ENCODE results near the gene RAB40C.

RAB40C gene

GRCh38 chr16:582218-582613 lies 7.7 kb upstream of the RAB40C start:
- no peak overlapping the region for H3K4me3 ChIP-seq (replicated peaks in 1 of 2; ENCODE audit: low read depth in 2 of 2, low read length in 2 of 2)
- DNase-seq (ENCODE audit: low read depth in 2 of 2) = no peak
- TF ChIP-seq CTCF (IDR thresholded peaks at IDR 0.05; ENCODE audit: low read depth, low read length) = no peak

GRCh38 chr16:582614-583331 lies 7.1 kb upstream of the RAB40C start:
- no peak overlapping the region for H3K4me3 ChIP-seq (replicated peaks in 1 of 2; ENCODE audit: low read depth in 2 of 2, low read length in 2 of 2)
- TF ChIP-seq CTCF (IDR thresholded peaks at IDR 0.05; ENCODE audit: low read depth, low read length) = peak; percentile 0
- DNase-seq (ENCODE audit: low read depth in 2 of 2) = no peak

- no peak for DNase-seq (ENCODE audit: low read depth in 2 of 2)
- TF ChIP-seq CTCF (IDR thresholded peaks at IDR 0.05; ENCODE audit: low read depth, low read length) = no peak
- no peak overlapping the region for H3K4me3 ChIP-seq (replicated peaks in 1 of 2; ENCODE audit: low read depth in 2 of 2, low read length in 2 of 2)
These were observed 6.4 kb upstream of the RAB40C start for GRCh38 chr16:583470-583814.

- H3K4me3 ChIP-seq (replicated peaks in 1 of 2; ENCODE audit: low read depth in 2 of 2, low read length in 2 of 2) = no peak overlapping the region
- no peak for DNase-seq (ENCODE audit: low read depth in 2 of 2)
- no peak for TF ChIP-seq CTCF (IDR thresholded peaks at IDR 0.05; ENCODE audit: low read depth, low read length)
These were observed 5.9 kb upstream of the RAB40C start for GRCh38 chr16:583815-584591.

GRCh38 chr16:585351-585750 lies 4.5 kb upstream of the RAB40C start:
- DNase-seq (ENCODE audit: low read depth in 2 of 2) = no peak
- H3K4me3 ChIP-seq (replicated peaks in 1 of 2; ENCODE audit: low read depth in 2 of 2, low read length in 2 of 2) = no peak overlapping the region
- TF ChIP-seq CTCF (IDR thresholded peaks at IDR 0.05; ENCODE audit: low read depth, low read length) = no peak

GRCh38 chr16:586047-586644 lies 3.7 kb upstream of the RAB40C start:
- peak in 1 of 2 donors; percentile 36 for DNase-seq (ENCODE audit: low read depth in 2 of 2)

More at GRCh38 chr16:586047-586644, 3.7 kb upstream of the RAB40C start:
- TF ChIP-seq CTCF (IDR thresholded peaks at IDR 0.05; ENCODE audit: low read depth, low read length) = no peak
- no peak overlapping the region for H3K4me3 ChIP-seq (replicated peaks in 1 of 2; ENCODE audit: low read depth in 2 of 2, low read length in 2 of 2)

Measured in cardiac fibroblast (primary cell).